HL-60 (cell line): ENCODE measurements around the gene C1QTNF7.

ENCODE experiments used
- DNase-seq, 2 experiments: peaks; one replicate each; pipeline ENCODE4 v3.0.0-alpha.2; 2010 to 2020; ENCODE audit warnings: low read depth in 1 of 2, low spot score in 1 of 2
- H3K27ac ChIP-seq: fragments of 250-450 bp; sonication (Bioruptor Pico); replicated peaks from 2 replicates; pipeline ENCODE4 v1.5.1; 2020; ENCODE audit warnings: mild to moderate bottlenecking, moderate library complexity
- H3K27me3 ChIP-seq: fragments of 250-450 bp; sonication (Bioruptor Pico); 2 replicates; pipeline ENCODE4 v1.5.1; 2021; ENCODE audit warnings: mild to moderate bottlenecking, moderate library complexity; ENCODE audit not compliant: insufficient read depth, poor library complexity, severe bottlenecking
- H3K4me3 ChIP-seq: replicated peaks from 2 replicates; pipeline ENCODE4 v1.5.1; 2011; ENCODE audit warnings: mild to moderate bottlenecking, control low read depth, low read length; ENCODE audit not compliant: insufficient read depth
- GABPA ChIP-seq: IDR thresholded peaks from 2 replicates; pipeline ENCODE4 v1.6.1; 2012; ENCODE audit warnings: low read depth
- POLR2AphosphoS5 ChIP-seq: IDR thresholded peaks from 2 replicates; pipeline ENCODE4 v1.6.1; 2012; ENCODE audit warnings: low read depth
- REST ChIP-seq: IDR thresholded peaks from 2 replicates; pipeline ENCODE4 v1.6.1; 2012; ENCODE audit warnings: low read depth; ENCODE audit not compliant: insufficient replicate concordance
- SPI1 ChIP-seq: IDR thresholded peaks from 2 replicates; pipeline ENCODE4 v1.6.1; 2012; ENCODE audit warnings: low read depth, mild to moderate bottlenecking, borderline replicate concordance
- long read RNA-seq: library from polyadenylated mRNA; unstranded; transcript quantifications from one replicate; pipeline ENCODE4 v2.0.0, GENCODE V29; 2020
- TF ChIP-seq, protein P1 (sequence below): IDR thresholded peaks from one replicate; pipeline ENCODE4 v1.5.1; 2011; ENCODE audit warnings: low read length, control low read depth, inconsistent platforms; ENCODE audit not compliant: insufficient read depth

The C1QTNF7 gene, protein sequence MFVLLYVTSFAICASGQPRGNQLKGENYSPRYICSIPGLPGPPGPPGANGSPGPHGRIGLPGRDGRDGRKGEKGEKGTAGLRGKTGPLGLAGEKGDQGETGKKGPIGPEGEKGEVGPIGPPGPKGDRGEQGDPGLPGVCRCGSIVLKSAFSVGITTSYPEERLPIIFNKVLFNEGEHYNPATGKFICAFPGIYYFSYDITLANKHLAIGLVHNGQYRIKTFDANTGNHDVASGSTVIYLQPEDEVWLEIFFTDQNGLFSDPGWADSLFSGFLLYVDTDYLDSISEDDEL
- long read RNA-seq, result 0 reads

DNA sequence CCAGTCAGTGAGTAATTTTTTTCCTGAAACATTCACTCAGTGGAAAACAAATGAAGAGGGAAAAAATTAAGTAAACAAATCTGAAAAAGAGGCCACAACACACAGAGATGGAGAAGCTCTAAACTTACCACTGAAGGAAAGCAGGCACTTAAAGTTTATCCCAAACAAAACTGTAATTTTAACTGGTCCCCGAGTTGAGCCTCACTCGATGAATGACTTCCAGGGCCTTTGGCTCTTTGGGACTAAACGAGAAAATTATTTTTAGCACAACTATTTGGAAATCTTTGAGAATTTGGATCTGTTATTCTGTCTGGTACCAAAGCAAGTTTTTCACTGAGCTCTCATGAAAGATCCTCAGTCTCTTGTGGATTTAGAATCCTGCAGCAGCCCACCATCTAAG lies at the start of gene C1QTNF7:
Gene C1QTNF7 (plus strand): TSS at position 333 of the 400 bp plus-strand sequence. CDS start 7,711 bp downstream, outside the sequence.
- no peaks in the 10 kb centered on the region for H3K27me3 ChIP-seq
- DNase-seq, result no peak
- no peak within 1 kb of the TSS for H3K4me3 ChIP-seq
- H3K27ac ChIP-seq, result no peak within 1 kb of the TSS
- TF ChIP-seq REST, result no peak
- TF ChIP-seq, protein P1, sequence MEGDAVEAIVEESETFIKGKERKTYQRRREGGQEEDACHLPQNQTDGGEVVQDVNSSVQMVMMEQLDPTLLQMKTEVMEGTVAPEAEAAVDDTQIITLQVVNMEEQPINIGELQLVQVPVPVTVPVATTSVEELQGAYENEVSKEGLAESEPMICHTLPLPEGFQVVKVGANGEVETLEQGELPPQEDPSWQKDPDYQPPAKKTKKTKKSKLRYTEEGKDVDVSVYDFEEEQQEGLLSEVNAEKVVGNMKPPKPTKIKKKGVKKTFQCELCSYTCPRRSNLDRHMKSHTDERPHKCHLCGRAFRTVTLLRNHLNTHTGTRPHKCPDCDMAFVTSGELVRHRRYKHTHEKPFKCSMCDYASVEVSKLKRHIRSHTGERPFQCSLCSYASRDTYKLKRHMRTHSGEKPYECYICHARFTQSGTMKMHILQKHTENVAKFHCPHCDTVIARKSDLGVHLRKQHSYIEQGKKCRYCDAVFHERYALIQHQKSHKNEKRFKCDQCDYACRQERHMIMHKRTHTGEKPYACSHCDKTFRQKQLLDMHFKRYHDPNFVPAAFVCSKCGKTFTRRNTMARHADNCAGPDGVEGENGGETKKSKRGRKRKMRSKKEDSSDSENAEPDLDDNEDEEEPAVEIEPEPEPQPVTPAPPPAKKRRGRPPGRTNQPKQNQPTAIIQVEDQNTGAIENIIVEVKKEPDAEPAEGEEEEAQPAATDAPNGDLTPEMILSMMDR, result no peak
- TF ChIP-seq GABPA, result no peak
- TF ChIP-seq SPI1, result no peak
- TF ChIP-seq POLR2AphosphoS5, result no peak

DNA sequence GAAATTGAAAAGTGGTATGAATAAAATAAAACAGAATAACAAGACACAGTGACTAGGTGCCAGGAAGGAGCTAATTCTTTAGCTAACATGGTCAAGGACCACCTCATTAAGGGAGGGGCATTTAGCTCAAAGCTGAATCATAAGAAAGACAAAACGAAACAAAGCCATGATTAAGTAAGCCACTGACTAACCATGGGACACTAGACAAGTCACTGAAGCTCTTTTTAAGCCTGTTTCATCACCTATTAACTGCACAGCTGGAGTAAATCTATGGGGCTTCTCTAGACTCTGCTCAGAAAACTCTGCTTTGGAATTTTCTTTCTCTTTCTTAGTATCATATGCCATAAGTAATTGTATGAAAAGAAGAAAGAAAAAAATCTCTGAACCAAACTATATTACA lies 49.8 kb upstream of the C1QTNF7 start:
- H3K4me3 ChIP-seq, result no peak overlapping the region
- H3K27ac ChIP-seq, result no peak overlapping the region
- TF ChIP-seq, protein P1, result no peak
- no peak for TF ChIP-seq POLR2AphosphoS5
- no peak for TF ChIP-seq GABPA
- TF ChIP-seq REST, result no peak
- TF ChIP-seq SPI1, result no peak
- H3K27me3 ChIP-seq, result no peaks in the 10 kb centered on the region
- no peak for DNase-seq

- TF ChIP-seq GABPA, result no peak
- TF ChIP-seq POLR2AphosphoS5, result no peak
- no peak for DNase-seq
- Histone ChIP-seq H3K4me3 (no peak overlapping the region), H3K27me3 (no peaks in the 10 kb centered on the region), H3K27ac (no peak overlapping the region)
Measured at GRCh38 chr4:15378493-15378892, 49.3 kb upstream of the C1QTNF7 start.

- no peak overlapping the region for H3K27ac ChIP-seq
- no peak for DNase-seq
- no peak overlapping the region for H3K4me3 ChIP-seq
- TF ChIP-seq REST (no peak), GABPA (no peak), POLR2AphosphoS5 (no peak), SPI1 (no peak)
- TF ChIP-seq, protein P1, result no peak
- H3K27me3 ChIP-seq, result no peaks in the 10 kb centered on the region
Measured at GRCh38 chr4:15381806-15382338, 46.0 kb upstream of the C1QTNF7 start.
